Activated CD4-positive, CD25-positive, alpha-beta regulatory T cell treated with anti-CD3 and anti-CD28 coated beads, Interleukin-2, amount 50 U/mL, for 16 hours (primary cell): Measurements from ENCODE around the gene TBX1.

Experiments used
- DNase-seq: peaks from one replicate; pipeline ENCODE4 v3.0.0-alpha.2; 2020; ENCODE audit warnings: low read depth, low spot score

TBX1 gene

DNA sequence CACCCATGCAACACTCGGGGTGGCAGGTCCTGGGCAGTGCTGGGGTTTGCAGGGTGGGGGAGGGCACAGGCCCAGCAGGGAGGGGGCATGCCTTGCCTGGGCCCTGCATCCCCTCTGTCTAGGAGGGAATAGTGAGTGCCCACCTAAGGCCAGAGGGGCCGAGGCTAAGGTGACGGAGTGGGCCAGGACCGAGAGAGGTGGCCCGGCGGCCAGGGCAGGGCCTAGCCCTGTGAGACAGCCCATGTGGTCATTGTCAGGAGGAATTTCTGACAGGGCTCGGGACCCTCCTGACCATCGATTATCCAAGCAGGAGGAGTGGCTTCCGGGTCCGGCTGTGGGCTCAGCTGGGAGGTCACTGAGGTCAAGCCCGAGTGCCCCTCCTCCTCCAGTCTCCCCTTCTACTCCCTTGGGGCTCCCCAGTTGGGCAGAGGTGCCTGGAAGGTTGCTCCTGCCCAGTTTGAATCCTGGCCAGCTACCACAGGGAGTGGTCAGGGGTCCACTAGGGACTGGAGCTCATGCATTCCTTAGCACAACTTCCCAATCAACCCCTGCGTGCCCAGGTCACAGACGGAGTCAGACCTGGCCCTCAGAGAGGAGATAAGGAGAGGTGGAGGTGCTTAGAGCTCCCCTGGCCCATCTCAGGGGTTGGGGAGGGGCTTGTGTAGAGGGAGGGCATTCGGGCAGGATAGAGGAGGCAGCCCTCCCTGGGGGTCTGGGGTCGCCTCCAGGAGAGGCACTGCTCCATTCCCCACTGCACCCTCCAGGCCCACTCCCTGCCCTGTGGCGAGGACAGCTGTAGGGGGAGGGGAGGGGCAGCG is 22.5 kb upstream of the TBX1 start:
- DNase-seq: no peak

- no peak for DNase-seq
Measured at GRCh38 chr22:19738664-19739447, 21.7 kb upstream of the TBX1 start.

- no peak for DNase-seq
Measured at GRCh38 chr22:19739448-19739895, 21.1 kb upstream of the TBX1 start.

- DNase-seq: no peak
Measured at GRCh38 chr22:19739911-19740449, 20.6 kb upstream of the TBX1 start.

DNA sequence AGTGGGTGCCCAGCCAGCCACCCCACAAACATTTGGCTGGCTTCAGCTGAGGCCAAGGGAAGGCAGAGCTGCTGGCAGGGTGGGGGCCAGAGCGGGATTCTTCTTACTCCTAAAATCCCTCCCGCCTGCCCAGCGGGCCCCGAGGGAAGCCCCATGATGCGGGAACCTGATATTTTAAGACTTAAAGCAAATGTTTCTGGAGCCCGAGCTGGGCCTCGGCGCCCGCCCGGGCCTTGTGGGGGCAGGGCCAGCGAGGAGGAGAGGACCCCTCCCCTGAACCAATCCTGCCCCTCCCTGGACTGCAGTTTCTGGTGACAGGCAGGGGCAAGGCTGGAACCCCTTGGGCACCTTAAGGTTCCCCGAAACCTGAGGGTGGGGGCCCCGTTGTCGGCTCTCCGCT is 20.0 kb upstream of the TBX1 start:
- DNase-seq: no peak

GRCh38 chr22:19741053-19741452 is 19.5 kb upstream of the TBX1 start:
- no peak for DNase-seq

DNA sequence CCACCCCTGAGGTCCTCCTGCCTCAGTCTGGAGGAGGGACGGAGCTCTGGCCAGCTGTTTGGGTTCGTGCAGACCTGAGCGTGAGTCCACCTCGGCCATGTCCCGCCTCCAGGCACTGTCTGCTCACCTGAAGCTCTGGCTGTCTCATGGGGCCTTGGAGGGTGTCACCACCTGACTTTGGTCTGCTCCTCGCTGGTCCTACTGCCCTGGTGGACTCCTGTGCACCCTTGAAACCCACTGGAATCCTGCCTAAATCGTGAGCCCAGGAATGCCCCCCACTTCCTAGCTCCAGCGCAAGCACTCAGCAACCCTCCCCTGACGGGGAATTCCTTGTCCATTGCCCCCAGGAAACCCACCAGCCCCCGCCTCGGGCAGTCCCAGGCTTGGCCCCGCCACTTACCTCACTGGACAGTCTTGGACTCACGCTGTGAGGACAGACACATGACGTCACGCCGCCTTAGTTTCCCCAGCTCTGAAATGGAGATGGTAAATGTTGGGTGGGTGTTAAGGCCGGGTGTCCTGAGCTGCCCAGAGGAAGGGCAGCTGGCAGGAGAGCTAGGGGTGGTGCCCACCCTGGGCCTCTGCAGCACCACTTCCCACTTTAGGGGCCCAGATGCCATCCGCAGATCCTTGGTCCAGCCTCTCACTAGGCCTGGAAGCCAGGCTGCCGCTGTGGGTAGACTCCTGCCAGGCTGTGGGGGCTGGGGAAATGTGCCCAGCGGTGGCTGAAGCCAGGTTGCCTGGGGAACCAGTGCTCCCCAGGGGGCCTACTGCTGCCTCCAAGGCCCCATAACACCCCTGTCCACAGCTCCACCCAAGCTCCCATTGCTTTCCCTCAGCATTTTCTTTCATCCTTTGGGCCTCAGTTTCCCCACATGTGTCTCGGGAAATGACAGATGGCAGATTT is 18.2 kb upstream of the TBX1 start:
- DNase-seq: no peak

DNA sequence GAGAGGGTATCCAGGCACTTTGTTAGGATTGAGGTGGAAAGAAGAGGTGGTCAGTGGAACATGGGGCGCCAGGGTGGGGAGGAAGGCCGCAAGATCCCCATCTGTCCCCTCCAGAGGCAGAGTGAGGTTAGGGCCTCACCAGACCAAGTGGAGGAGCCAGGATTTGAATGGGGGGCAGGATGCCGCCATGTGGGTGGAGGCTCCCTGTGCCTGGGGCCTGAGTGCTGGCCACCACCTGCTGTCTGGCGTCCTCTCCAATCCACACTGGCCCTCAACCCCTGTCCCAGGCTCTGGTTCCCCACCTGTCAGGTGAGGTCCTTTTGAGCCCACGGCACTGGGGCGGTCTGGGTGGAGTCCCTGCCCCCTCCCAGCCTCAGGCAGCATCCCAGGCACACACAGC is 17.5 kb upstream of the TBX1 start:
- DNase-seq: no peak

GRCh38 chr22:19743651-19744050 is 16.9 kb upstream of the TBX1 start:
- no peak for DNase-seq

GRCh38 chr22:19744350-19745006 is 16.1 kb upstream of the TBX1 start:
- DNase-seq: no peak

DNA sequence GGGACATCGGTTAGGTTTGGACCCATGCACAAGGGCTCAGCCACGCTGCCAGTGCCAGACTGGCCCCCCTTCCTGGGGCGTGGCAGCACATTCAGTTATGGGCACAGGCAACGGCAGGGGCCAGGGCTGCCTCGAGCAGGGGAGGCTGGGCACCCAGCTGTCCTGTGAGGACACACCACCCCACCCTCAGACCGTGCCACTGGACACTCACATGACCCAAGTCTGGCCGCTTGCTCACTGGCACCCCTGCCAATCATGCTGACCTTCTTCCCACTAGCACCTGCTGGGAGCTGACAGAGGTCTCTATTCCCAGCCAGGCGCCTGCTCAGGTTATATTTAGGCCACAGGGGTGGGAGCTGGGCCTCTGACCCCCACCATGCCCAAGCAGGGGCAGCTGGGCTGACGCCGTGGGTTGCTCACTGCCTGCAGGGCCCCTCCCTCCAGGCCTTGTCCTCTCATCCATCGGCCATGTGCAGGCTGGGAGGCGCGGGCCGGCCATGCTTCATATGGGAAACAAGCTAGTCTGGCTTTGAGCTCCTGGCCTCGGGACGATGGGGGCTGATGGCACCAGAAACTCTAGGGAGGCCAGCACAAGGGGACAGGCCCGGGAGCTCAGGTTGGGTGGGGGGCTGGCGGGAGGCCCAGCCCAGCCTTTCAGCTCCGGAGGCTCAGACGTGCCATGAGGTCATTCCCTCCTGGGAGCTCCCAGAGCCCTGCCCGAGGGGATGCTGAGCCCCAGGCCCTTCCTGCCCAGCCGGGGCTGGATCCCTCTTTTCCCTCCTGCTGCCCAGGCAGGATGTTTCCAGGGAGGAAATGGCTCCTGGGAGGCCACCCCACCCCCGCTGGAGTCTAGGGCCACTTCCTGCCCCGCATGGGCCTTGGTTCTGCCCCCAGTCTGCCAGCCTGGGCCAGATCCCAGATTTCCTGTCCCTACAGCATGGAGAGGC is 15.2 kb upstream of the TBX1 start:
- no peak for DNase-seq

GRCh38 chr22:19746726-19747125 is 13.9 kb upstream of the TBX1 start:
- DNase-seq: no peak

- no peak for DNase-seq
Measured at GRCh38 chr22:19747551-19747950, 13.0 kb upstream of the TBX1 start.

GRCh38 chr22:19748139-19748538 is 12.4 kb upstream of the TBX1 start:
- no peak for DNase-seq

DNA sequence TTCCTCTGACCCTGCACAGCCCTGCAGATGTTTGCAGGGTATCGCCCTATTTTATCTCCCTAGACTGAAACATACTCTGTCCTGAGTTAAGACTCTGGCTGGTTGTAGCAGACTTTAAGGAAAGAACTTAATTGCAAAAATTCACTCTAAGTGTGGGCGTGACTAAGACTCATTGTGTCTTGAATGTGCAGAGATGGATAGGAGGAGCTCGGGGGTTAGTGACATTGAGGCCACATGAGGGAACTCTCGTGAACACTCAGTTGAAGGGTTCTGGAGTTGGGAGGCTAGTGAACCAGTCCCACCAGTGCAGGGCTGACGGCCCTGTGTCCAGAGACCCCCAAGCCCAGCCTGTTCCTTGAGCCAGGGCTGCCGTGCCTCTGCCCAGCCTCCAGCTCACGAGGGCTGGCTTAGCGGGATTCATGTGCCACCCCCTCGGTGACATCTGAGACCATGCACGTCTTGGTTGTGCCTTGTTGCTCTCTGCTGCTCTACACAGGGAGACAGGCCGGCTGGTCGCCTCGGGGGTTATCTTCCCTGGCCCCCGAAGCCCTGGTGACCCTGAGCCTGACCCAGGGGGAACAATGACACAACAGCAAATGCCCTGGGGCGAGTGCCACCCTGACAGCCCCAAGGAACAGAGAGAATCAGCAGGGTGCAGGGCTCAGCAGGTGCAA is 11.4 kb upstream of the TBX1 start:
- DNase-seq: no peak

- DNase-seq: no peak
Measured at GRCh38 chr22:19749876-19750275, 10.7 kb upstream of the TBX1 start.

DNA sequence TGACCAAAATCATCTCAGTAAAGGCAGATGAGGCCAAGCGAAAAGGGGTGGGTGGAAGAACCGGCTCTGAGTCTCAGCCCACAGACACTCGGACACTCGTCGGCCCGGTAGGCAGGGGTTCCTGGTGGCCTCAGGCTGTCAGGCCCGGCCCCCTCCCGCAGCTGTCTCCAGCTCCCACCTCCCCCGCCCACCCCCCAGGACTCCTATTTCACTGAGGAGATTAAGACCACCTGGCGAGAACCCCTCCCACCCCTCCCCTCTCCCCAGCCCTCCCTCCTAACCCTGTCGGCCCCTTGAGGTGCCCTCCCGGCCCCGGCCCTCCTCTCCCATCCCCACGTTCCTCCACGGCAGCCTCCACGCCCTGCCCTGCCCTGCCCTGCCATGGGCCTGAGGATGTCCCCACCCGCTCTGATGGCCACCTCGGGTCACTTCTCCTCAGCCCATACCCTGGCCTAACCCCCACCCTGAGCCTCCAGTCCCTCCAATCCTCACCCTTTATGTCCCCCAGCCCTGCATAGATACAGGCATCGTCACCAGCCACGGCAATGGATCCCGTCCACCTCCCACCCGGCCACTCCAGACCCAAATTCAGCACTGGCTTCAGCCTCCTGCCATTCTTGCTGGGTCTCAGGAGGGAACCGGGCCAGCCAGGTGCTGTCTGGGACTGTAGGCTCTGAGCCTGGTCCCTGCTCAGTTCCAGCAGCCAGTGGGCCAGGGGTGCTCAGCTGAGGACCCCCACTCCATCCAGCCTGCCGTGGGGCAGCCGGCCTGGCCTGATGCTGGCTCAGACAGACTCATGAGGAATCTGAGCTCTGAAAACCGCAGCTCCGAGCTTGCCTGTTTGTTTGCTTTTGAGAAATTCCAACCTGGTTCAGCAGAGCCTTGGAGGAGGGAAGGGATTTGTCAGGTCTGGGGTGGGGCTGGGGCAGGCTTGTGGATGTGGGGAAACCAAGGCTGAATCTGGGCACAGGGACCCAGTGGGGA is 9.8 kb upstream of the TBX1 start:
- no peak for DNase-seq
